Left lung (tissue), 10 donors: Measurements from ENCODE around the gene HEG1. TPM values are rescaled to one million over a fixed set of nuclear protein-coding genes. Genes with fewer than 3 reads are reported as not detected.

ENCODE experiments used
- ATAC-seq: fragments of 200-7000 bp; cut with Tn5 transposase; one replicate; pipeline ENCODE4 v1.9.1; 2020; ENCODE audit warnings: moderate library complexity
- DNase-seq, 4 donors: peaks; one replicate each; pipeline ENCODE4 v3.0.0-alpha.2; 2013 to 2020
- H3K27ac ChIP-seq, 2 donors: fragments of 200-600 bp; sonication (generic) in 1 of 2; one replicate each; pipeline versions ENCODE4 v1.5.0 to v1.8.0; 2020 to 2021
- H3K27me3 ChIP-seq, 2 donors: fragments of 200-600 bp; sonication (generic) in 1 of 2; one replicate each; pipeline versions ENCODE4 v1.5.0 to v1.8.0; 2020 to 2021
- H3K36me3 ChIP-seq, 2 donors: fragments of 200-600 bp; sonication (generic) in 1 of 2; one replicate each; pipeline versions ENCODE4 v1.5.0 to v1.8.0; 2020 to 2021
- H3K4me1 ChIP-seq, 2 donors: fragments of 200-600 bp; one replicate each; pipeline ENCODE4 v1.8.0; 2021
- H3K4me3 ChIP-seq, 2 donors: fragments of 200-600 bp; sonication (generic) in 1 of 2; one replicate each; pipeline versions ENCODE4 v1.5.0 to v1.8.0; 2020 to 2021; ENCODE audit warnings: mild to moderate bottlenecking in 1 of 2
- H3K9me3 ChIP-seq, 2 donors: fragments of 200-600 bp; sonication (generic) in 1 of 2; one replicate each; pipeline versions ENCODE4 v1.5.0 to v1.8.0; 2020 to 2021
- intact Hi-C, 2 donors: fragments of 100-400 bp; cut with DNase I; formaldehyde crosslinking; loops; one replicate each; pipeline versions ENCODE4 v1.11.2 to v1.14.2; 2022
- polyA plus RNA-seq, 6 donors: library from polyadenylated mRNA; unstranded; fragments of 120-200 nt; gene quantifications; one replicate each; pipeline ENCODE4 v1.2.1, GENCODE V29; 2013; ENCODE audit not compliant: insufficient read length in 6 of 6
- total RNA-seq, 2 donors: library from RNA; stranded (reverse); fragmentation: NEBNext Ultra II Directional; extraction: Animal tissue kit (Norgen Biotek cat#: 25700); gene quantifications; one replicate each; pipeline ENCODE4 v1.2.1, GENCODE V29; 2021
- TF ChIP-seq, protein P1 (sequence below), 2 donors: fragments of 200-600 bp; sonication (generic) in 1 of 2; IDR thresholded peaks; one replicate each; pipeline versions ENCODE4 v1.5.0 to v1.8.0; 2021; ENCODE audit warnings: antibody characterized with exemption in 2 of 2
- donor health status: DM: no; HTN: yes; CAD: no.
- donor health status: DM: no; HTN: no; CAD: no.

The HEG1 gene
- total and polyA plus RNA-seq, 8 donors, result 43.8 to 132 (median 58.2) TPM

DNA sequence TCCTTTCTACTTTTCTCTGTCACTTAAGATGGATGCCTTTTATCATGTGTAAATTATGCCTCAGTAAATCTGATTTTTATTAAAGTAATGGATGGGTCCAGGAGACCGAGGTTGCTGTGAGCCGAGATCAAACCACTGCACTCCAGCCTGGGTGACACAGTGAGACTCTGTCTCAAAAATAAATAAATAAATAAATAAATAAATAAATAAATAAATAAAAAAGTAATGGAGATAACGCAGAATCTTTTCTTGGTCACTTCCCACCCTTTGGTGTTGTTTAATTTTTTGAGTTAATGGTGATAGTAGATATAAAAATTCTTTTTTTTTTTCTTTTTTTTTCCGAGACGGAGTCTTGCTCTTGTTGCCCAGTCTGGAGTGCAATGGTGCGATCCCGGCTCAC is 77.2 kb downstream of the HEG1 start:
- TF ChIP-seq, protein P1, sequence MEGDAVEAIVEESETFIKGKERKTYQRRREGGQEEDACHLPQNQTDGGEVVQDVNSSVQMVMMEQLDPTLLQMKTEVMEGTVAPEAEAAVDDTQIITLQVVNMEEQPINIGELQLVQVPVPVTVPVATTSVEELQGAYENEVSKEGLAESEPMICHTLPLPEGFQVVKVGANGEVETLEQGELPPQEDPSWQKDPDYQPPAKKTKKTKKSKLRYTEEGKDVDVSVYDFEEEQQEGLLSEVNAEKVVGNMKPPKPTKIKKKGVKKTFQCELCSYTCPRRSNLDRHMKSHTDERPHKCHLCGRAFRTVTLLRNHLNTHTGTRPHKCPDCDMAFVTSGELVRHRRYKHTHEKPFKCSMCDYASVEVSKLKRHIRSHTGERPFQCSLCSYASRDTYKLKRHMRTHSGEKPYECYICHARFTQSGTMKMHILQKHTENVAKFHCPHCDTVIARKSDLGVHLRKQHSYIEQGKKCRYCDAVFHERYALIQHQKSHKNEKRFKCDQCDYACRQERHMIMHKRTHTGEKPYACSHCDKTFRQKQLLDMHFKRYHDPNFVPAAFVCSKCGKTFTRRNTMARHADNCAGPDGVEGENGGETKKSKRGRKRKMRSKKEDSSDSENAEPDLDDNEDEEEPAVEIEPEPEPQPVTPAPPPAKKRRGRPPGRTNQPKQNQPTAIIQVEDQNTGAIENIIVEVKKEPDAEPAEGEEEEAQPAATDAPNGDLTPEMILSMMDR (IDR thresholded peaks at IDR 0.05), result no peak
- Histone ChIP-seq H3K36me3 (peaks cover 0 to 16% of the 10 kb centered on the region in 2 donors), H3K4me1 (peaks cover 0 to 11% of the 10 kb centered on the region in 2 donors), H3K27me3 (no peaks in the 10 kb centered on the region), H3K4me3 (no peak overlapping the region), H3K27ac (no peak overlapping the region), H3K9me3 (no peaks in the 10 kb centered on the region)
- DNase-seq (no peak), ATAC-seq (no peak)
- intact Hi-C loops, result no loop called here

DNA sequence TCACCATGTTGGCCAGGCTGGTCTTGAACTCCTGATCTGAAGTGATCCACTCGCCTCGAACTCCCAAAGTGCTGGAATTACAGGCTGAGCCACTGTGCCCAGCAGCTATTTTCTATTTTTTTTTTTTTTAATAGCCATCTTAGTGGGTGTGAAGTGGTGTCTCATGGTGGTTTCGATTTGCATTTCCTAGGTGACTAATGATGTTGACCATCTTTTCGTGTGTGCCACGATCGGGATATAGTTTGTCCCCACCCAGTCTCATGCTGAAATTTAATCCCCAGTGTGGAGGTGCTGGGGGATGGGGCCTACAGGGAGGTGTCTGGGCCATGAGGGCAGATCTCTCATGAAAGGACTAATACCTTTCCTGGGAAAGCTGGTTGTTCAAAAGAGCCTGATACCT is 79.4 kb downstream of the HEG1 start:
- no peak overlapping the region for H3K4me3 ChIP-seq
- no peak overlapping the region for H3K27ac ChIP-seq
- intact Hi-C loops, result no loop called here
- ATAC-seq (no peak), DNase-seq (no peak)
- H3K9me3 ChIP-seq, result no peaks in the 10 kb centered on the region
- H3K36me3 ChIP-seq, result peaks cover 0 to 36% of the 10 kb centered on the region in 2 donors
- H3K27me3 ChIP-seq, result no peaks in the 10 kb centered on the region
- H3K4me1 ChIP-seq, result no peaks in the 10 kb centered on the region
- TF ChIP-seq, protein P1 (IDR thresholded peaks at IDR 0.05), result no peak

DNA sequence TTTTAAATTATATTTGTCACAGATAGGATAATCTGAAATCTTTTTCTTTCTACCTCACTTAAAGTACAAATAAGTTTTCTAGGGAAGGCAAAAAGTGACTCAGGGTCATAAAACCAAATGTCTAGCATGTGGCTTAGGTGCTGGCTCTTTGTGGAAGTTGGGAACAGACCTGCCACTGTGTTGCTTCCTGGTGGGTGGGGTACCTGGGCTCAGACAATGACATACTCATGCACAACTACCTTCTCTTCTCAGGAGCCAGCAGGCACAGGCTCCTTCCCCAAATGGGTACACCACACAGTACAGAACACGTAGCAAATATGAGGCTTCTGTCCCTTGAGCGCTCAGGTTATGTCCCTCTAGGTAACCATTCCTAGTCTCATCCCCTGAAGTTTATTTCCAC is 81.1 kb downstream of the HEG1 start:
- intact Hi-C loops, result no loop called here
- no peaks in the 10 kb centered on the region for H3K27me3 ChIP-seq
- no peak overlapping the region for H3K4me3 ChIP-seq
- no peaks in the 10 kb centered on the region for H3K9me3 ChIP-seq
- no peak overlapping the region for H3K27ac ChIP-seq
- ATAC-seq (no peak), DNase-seq (no peak)
- peaks cover 0 to 52% of the 10 kb centered on the region in 2 donors for H3K36me3 ChIP-seq
- H3K4me1 ChIP-seq, result no peaks in the 10 kb centered on the region
- TF ChIP-seq, protein P1 (IDR thresholded peaks at IDR 0.05), result no peak

DNA sequence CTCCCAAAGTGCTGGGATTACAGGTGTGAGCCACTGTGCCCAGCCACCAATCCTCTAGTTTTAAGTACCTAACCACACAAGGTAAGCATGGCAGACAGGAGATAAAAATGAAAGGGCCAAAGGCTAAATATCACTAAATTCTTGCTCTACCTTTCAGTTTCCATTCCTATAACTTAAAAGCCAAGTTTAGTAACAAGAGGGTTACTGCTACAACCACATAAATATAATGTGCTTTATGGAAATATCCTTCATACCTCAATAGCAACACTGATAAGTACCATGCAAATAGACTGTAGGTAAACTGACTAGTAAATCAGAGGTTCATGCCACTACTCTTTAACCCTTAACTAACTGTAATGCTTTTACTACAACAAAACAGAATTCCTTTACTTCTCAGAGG is 82.5 kb downstream of the HEG1 start:
- DNase-seq, result no peak
- intact Hi-C loops, result no loop called here
- TF ChIP-seq, protein P1 (IDR thresholded peaks at IDR 0.05), result no peak
- Histone ChIP-seq H3K27me3 (no peaks in the 10 kb centered on the region), H3K9me3 (no peaks in the 10 kb centered on the region), H3K4me1 (no peaks in the 10 kb centered on the region), H3K4me3 (no peak overlapping the region), H3K27ac (no peak overlapping the region), H3K36me3 (peaks cover 0 to 56% of the 10 kb centered on the region in 2 donors)
- ATAC-seq, result no peak

DNA sequence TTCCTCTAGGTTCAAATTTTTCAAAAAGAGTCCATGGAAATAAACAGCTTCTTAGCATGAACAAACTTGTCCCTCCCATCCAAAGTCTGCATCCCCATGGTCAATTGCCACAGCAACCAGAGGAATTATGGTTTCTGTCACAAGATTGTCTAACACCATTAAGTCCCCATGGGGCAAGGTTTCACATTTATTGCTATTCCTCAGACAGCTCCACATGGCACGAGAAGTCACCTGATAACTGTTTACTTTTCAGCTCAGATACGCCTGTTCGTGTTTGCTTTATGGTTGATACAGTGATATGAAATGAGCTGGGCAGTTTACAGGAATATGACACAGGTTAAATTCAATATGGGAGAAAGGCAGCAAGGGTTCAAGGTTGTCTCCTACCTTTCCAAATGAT is 83.3 kb downstream of the HEG1 start:
- H3K27me3 ChIP-seq, result no peaks in the 10 kb centered on the region
- DNase-seq (no peak), ATAC-seq (peak; percentile 44)
- H3K27ac ChIP-seq, result no peak overlapping the region
- intact Hi-C loops, result no loop called here
- no peak overlapping the region for H3K4me3 ChIP-seq
- TF ChIP-seq, protein P1 (IDR thresholded peaks at IDR 0.05), result no peak
- H3K4me1 ChIP-seq, result no peaks in the 10 kb centered on the region
- H3K36me3 ChIP-seq, result peaks cover 0 to 56% of the 10 kb centered on the region in 2 donors
- no peaks in the 10 kb centered on the region for H3K9me3 ChIP-seq
